ENCODE data around the gene APH1A. TPM values are rescaled to one million over a fixed set of nuclear protein-coding genes. Genes with fewer than 3 reads are reported as not detected.

The APH1A gene
- total and polyA plus RNA-seq, 10 of the 15 experiments (the other 5 are each of a cell fraction or from before 2014, with no cell fraction given): 6.7 to 130 (median 87.7) TPM

DNA sequence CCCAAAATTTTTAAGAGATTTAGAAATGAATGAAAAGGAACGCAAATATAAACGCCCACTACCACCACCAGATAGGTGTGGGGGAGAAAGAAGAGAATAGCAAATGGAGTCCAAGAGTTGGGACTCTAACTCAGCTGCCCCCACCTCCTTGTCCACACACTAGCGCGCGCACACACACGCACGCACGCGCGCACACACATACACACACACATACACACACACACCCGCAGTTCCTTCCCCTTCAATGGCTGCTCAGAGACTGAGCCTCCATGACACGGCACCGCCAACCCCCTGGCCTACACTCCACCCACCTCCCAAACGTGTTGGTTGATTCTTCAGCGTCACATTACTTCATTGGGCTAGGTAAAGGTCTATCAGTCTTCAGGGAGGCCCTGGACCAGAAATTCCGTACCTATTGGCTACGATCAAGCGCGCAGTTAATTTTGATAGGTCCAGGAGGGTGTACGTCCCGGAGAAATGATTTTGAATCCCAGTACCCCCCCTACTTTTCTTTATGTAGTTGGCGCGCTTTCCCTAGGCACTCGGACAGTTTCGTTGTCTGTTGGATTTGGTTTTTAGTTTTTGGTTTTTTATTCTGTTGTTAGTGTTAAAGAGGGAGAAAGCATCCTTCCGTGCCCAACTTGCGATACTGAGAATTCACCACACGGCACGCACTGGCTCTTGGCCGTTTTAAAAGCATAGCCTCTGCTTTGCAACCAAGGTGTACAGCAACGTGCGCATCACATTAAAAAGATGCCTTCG, 32.8 kb downstream of the APH1A start, which contains the start of gene ANP32E (continued):
- peak; percentile 72 for TF ChIP-seq REST (IDR thresholded peaks at IDR 0.05; ENCODE audit: low read depth, low read length)
- TF ChIP-seq TCF12 (IDR thresholded peaks at IDR 0.05; ENCODE audit: low read depth, low read length): peak; percentile 57; the same call in 1 of the 2 replicates
- no peak for TF ChIP-seq FOXK2 (IDR thresholded peaks at IDR 0.05)
- TF ChIP-seq YBX1 (IDR thresholded peaks at IDR 0.05): no peak

- ATAC-seq: peak; percentile 10
- H3K4me2 ChIP-seq (ENCODE audit: control insufficient read depth, insufficient read depth): peak overlapping the region; percentile 56
- RAD21 ChIA-PET (ENCODE audit: unreplicated experiment): no interaction called here
- peak overlapping the region; percentile 99 for H3K27ac ChIP-seq (ENCODE audit: control insufficient read depth, insufficient read depth)
- H2AFZ ChIP-seq (ENCODE audit: control insufficient read depth, low read depth, low read length): peak overlapping the region; percentile 0; the same call in 1 of the 2 replicates
- no peaks in the 10 kb centered on the region for H4K20me1 ChIP-seq (ENCODE audit: control insufficient read depth, insufficient read depth)
- POLR2A ChIA-PET: interaction anchor here (0.5 to 1.0 kb wide), 3 partner anchors 20 to 83 kb away, joined by 3 to 4 read pairs (median 4); no protein-coding TSS in a partner anchor
- WGBS (ENCODE audit: insufficient coverage, insufficient replicate concordance, low lambda C conversion rate, missing lambda C conversion rate): 3% methylated on average over 27 of the region's 27 CpGs
- peaks cover 0 to 5% of the 10 kb centered on the region in 2 experiments; a peak in 1 of 4 replicates for H3K36me3 ChIP-seq (ENCODE audit: control insufficient read depth in 2 of 2, insufficient read depth in 2 of 2, low read length in 1 of 2)
- peaks cover 53% of the 10 kb centered on the region for H3K79me2 ChIP-seq (ENCODE audit: control insufficient read depth, insufficient read depth, low read length)
- H3K9ac ChIP-seq (ENCODE audit: control insufficient read depth, insufficient read depth, low read length): peak overlapping the region; percentile 100
- BruUV-seq (replicated peaks): TSS peak; percentile 90
- intact Hi-C loops (cut with micrococcal nuclease; ENCODE audit: unreplicated experiment): loop anchor here (5.0 to 10.0 kb wide), 2 partner anchors 37 to 129 kb away; partner anchors contain the start of genes C1orf54 and RPRD2
- FAIRE-seq: no peak
- SMC1A ChIA-PET (ENCODE audit: uncharacterized antibody, unreplicated experiment): no interaction called here
- H3K9me3 ChIP-seq (replicated peaks; ENCODE audit: control insufficient read depth, insufficient read depth, low read length): no peaks in the 10 kb centered on the region
- H3K4me1 ChIP-seq (ENCODE audit: control insufficient read depth, insufficient read depth, low read length): no peaks in the 10 kb centered on the region
- no peaks in the 10 kb centered on the region for H3K27me3 ChIP-seq (replicated peaks in 1 of 2; ENCODE audit: control insufficient read depth in 2 of 2, insufficient read depth in 2 of 2, low read length in 1 of 2)
- in situ Hi-C loops (cut with MboI): no loop called here
- peak overlapping the region; percentile 87 for H3K4me3 ChIP-seq
- CTCF ChIA-PET: interaction anchor here (0.7 kb wide), 1 partner anchor 62 kb away, joined by 3 read pairs; no protein-coding TSS in a partner anchor
- DNase-seq (ENCODE audit: low read depth, low spot score): no peak
- TF ChIP-seq KLF5 (IDR thresholded peaks at IDR 0.05; ENCODE audit: partially characterized antibody) (no peak), FOXM1 (IDR thresholded peaks at IDR 0.05; ENCODE audit: low read depth, low read length) (peak; percentile 0; the same call in 1 of the 2 replicates), LARP7 (IDR thresholded peaks at IDR 0.05) (0 out of 2 replicates have a peak, but pooled peaks have one; percentile 66)
- TF ChIP-seq, protein P1, sequence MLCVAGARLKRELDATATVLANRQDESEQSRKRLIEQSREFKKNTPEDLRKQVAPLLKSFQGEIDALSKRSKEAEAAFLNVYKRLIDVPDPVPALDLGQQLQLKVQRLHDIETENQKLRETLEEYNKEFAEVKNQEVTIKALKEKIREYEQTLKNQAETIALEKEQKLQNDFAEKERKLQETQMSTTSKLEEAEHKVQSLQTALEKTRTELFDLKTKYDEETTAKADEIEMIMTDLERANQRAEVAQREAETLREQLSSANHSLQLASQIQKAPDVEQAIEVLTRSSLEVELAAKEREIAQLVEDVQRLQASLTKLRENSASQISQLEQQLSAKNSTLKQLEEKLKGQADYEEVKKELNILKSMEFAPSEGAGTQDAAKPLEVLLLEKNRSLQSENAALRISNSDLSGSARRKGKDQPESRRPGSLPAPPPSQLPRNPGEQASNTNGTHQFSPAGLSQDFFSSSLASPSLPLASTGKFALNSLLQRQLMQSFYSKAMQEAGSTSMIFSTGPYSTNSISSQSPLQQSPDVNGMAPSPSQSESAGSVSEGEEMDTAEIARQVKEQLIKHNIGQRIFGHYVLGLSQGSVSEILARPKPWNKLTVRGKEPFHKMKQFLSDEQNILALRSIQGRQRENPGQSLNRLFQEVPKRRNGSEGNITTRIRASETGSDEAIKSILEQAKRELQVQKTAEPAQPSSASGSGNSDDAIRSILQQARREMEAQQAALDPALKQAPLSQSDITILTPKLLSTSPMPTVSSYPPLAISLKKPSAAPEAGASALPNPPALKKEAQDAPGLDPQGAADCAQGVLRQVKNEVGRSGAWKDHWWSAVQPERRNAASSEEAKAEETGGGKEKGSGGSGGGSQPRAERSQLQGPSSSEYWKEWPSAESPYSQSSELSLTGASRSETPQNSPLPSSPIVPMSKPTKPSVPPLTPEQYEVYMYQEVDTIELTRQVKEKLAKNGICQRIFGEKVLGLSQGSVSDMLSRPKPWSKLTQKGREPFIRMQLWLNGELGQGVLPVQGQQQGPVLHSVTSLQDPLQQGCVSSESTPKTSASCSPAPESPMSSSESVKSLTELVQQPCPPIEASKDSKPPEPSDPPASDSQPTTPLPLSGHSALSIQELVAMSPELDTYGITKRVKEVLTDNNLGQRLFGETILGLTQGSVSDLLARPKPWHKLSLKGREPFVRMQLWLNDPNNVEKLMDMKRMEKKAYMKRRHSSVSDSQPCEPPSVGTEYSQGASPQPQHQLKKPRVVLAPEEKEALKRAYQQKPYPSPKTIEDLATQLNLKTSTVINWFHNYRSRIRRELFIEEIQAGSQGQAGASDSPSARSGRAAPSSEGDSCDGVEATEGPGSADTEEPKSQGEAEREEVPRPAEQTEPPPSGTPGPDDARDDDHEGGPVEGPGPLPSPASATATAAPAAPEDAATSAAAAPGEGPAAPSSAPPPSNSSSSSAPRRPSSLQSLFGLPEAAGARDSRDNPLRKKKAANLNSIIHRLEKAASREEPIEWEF (IDR thresholded peaks at IDR 0.05; ENCODE audit: insufficient replicate concordance, low read depth, low read length): no peak
These were observed 33.4 kb downstream of the APH1A start for GRCh38 chr1:150235294-150235851.
